Activated CD4-positive, alpha-beta T cell treated with anti-CD3 and anti-CD28 coated beads for 36 hours (primary cell): ENCODE results near the gene LBH. TPM values are rescaled to one million over a fixed set of nuclear protein-coding genes. Genes with fewer than 3 reads are reported as not detected.

Experiments used
- ATAC-seq: fragments of 200-7000 bp; cut with Tn5 transposase; one replicate; pipeline ENCODE4 v1.10.0; 2021; ENCODE audit warnings: mild to moderate bottlenecking, moderate library complexity
- CTCF ChIA-PET: fragments of 350-600 bp; sonication (Branson Sonifier 250); formaldehyde crosslinking; loops from one replicate; lab custom pipeline; 2021; ENCODE audit warnings: antibody characterized with exemption; lab: Charles Lee
- POLR2A ChIA-PET: fragments of 350-600 bp; sonication (Branson Sonifier 250); formaldehyde crosslinking; loops from one replicate; lab custom pipeline; 2021; ENCODE audit warnings: antibody characterized with exemption, inconsistent platforms; lab: Charles Lee
- DNase-seq: peaks from one replicate; pipeline ENCODE4 v3.0.0-alpha.2; 2020
- H3K27ac Mint-ChIP-seq: one replicate; pipeline ENCODE4 v1.8.0; 2021; ENCODE audit warnings: mixed read lengths
- H3K27me3 Mint-ChIP-seq: one replicate; pipeline ENCODE4 v1.8.0; 2021; ENCODE audit warnings: mixed read lengths
- H3K36me3 Mint-ChIP-seq: one replicate; pipeline ENCODE4 v1.8.0; 2021; ENCODE audit warnings: low read depth, mixed read lengths
- H3K4me1 Mint-ChIP-seq: one replicate; pipeline ENCODE4 v1.8.0; 2021; ENCODE audit warnings: mixed read lengths
- H3K4me3 Mint-ChIP-seq: one replicate; pipeline ENCODE4 v1.8.0; 2021; ENCODE audit warnings: mild to moderate bottlenecking, moderate library complexity, mixed read lengths
- H3K9me3 Mint-ChIP-seq: one replicate; pipeline ENCODE4 v1.8.0; 2021; ENCODE audit warnings: low read depth, mixed read lengths
- intact Hi-C, 2 experiments: fragments of 100-400 bp; cut with DNase I in 1 of 2; cut with micrococcal nuclease in 1 of 2; formaldehyde crosslinking; loops; one replicate each; pipeline versions ENCODE4 v1.14.2 to v1.15.1; 2022 to 2024; cut with DNase I, micrococcal nuclease
- total RNA-seq, 2 experiments: library from RNA; stranded (reverse); gene quantifications; one replicate each; pipeline ENCODE4 v1.2.3, GENCODE V29; 2021

Gene LBH
- total RNA-seq, 2 experiments from 2014 or later, result 89.6 to 108 TPM

DNA sequence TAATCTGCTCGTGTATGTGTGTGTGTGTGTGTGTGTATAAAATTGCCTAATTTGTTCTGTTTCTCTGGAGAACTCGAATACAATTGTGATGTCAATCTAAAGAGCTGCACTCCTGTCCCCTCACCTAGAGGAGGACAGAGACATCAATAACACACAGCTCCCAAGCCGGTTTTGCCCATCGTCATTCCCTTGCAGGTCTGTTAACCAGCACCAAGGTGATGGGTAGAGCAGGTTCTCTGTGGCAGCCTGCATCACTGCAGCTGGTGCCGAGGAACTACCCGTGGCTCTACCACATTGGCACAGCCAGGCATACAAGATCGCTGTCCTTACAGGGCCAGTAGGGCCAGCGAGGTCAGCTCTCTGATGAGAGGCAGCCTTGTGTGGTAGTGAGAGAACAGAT, 41.0 kb downstream of the LBH start:
- POLR2A ChIA-PET, result interaction anchor here (0.6 to 1.3 kb wide), 2 partner anchors 40 to 46 kb away, joined by 3 read pairs; no protein-coding TSS in a partner anchor
- intact Hi-C loops, result no loop called here
- Mint-ChIP-seq H3K27me3 (no peaks in the 10 kb centered on the region), H3K4me3 (no peak overlapping the region), H3K36me3 (peaks cover 9% of the 10 kb centered on the region), H3K27ac (peak overlapping the region; percentile 92), H3K9me3 (peaks cover 3% of the 10 kb centered on the region), H3K4me1 (peaks cover 83% of the 10 kb centered on the region)
- DNase-seq (no peak), ATAC-seq (no peak)
- CTCF ChIA-PET, result interaction anchor here (0.7 to 2.1 kb wide), 3 partner anchors 26 to 64 kb away, joined by 3 to 12 read pairs (median 3); no protein-coding TSS in a partner anchor

DNA sequence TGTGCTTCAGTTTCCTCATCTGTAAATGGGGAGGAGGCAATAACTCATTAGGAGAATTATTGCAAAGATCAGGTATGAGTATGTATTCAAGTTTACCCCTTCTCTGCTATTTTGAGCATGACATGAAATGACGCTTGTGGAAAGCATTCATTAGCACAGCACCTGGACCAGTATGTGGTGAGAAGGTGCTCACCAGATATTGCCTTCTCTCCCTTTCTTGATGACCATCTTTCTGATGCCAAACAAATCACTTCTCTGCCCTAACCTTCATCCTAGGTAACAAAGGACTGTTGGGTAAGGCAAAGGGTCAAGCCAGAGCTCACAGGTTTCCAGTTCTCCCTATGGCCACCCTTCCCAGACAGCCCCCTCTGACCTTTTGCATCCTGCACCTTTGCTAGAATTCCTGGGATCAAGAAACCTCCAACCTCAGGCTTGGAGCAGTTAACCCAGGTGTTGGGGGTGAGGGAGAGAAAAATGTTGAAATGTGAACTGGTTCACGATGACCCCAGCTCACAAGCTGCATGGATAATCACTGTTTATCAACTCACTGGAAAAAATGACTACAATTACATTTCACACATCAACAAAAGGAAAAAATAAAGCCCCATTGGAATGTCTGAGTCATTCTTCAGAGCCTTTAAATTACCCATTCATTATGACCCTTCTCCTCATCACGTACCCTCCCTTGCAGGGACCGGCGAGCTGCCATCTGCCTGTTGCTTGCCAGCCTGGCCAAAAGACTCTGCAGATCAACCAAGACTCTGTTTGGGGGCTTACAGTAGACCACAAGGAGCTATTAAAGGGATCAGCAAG, 41.6 kb downstream of the LBH start:
- ATAC-seq (peak; percentile 70), DNase-seq (peak; percentile 73)
- peak overlapping the region; percentile 92 for H3K27ac Mint-ChIP-seq
- POLR2A ChIA-PET, result interaction anchor here (0.6 to 1.5 kb wide), 4 partner anchors 32 to 47 kb away, joined by 3 to 5 read pairs (median 3); no protein-coding TSS in a partner anchor
- H3K27me3 Mint-ChIP-seq, result no peaks in the 10 kb centered on the region
- H3K9me3 Mint-ChIP-seq, result peaks cover 3% of the 10 kb centered on the region
- peaks cover 81% of the 10 kb centered on the region for H3K4me1 Mint-ChIP-seq
- H3K4me3 Mint-ChIP-seq, result peak overlapping the region; percentile 46
- CTCF ChIA-PET, result interaction anchor here (0.7 to 2.1 kb wide), 4 partner anchors 25 to 108 kb away, joined by 3 to 12 read pairs (median 4); no protein-coding TSS in a partner anchor
- peaks cover 9% of the 10 kb centered on the region for H3K36me3 Mint-ChIP-seq
- intact Hi-C loops, result loop anchor here in 1 of 2 experiments (1.0 kb wide), 2 partner anchors 64 to 149 kb away; no protein-coding TSS in a partner anchor

DNA sequence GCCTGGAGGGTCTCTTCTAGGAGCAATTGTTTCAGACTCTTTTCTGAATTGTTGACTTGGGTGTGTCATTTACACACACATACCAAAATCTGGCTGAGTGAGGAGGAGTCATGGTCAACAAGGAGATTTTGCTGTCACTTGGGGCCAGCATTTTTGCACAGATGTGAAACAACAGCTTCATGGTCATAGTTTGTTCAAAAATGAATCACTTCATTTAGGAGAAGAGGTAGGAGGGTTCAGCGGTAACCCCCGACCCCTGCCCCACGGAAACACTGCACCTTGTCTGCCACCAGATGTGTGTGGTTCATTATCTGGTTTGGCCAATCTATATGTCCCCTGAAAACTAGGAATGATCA, 42.2 kb downstream of the LBH start:
- H3K27me3 Mint-ChIP-seq, result no peaks in the 10 kb centered on the region
- POLR2A ChIA-PET, result interaction anchor here (1.0 to 1.5 kb wide), 2 partner anchors 32 to 38 kb away, joined by 3 to 5 read pairs; no protein-coding TSS in a partner anchor
- intact Hi-C loops, result loop anchor here in 1 of 2 experiments (1.0 kb wide), 2 partner anchors 64 to 149 kb away; no protein-coding TSS in a partner anchor
- H3K36me3 Mint-ChIP-seq, result peaks cover 9% of the 10 kb centered on the region
- ATAC-seq (peak; percentile 31), DNase-seq (peak; percentile 61)
- peak overlapping the region; percentile 46 for H3K4me3 Mint-ChIP-seq
- H3K4me1 Mint-ChIP-seq, result peaks cover 79% of the 10 kb centered on the region
- H3K27ac Mint-ChIP-seq, result peak overlapping the region; percentile 92
- CTCF ChIA-PET, result interaction anchor here (0.7 to 2.1 kb wide), 3 partner anchors 65 to 112 kb away, joined by 3 to 12 read pairs (median 5); no protein-coding TSS in a partner anchor
- H3K9me3 Mint-ChIP-seq, result peaks cover 3% of the 10 kb centered on the region

DNA sequence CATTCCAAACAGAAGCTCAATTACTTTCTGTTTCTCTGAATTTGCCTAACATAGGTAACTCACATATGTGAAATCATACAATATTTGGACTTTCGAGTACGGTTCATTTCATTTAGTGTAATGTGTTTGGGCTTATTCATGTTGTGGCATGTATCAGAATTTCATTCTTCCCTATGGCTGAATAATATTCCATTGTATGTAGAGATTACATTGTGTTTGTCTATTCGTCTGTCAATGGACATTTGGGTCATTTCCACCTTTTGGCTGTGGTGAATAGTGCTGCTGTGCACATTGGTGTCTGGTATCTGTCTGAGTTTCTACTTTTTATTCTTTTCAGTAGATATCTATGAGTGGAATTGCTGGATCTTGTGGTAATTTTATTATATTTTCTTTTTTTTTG, 43.9 kb downstream of the LBH start:
- H3K4me3 Mint-ChIP-seq, result no peak overlapping the region
- H3K9me3 Mint-ChIP-seq, result peaks cover 3% of the 10 kb centered on the region
- intact Hi-C loops, result no loop called here
- ATAC-seq (no peak), DNase-seq (no peak)
- ChIA-PET CTCF (interaction anchor here (0.6 to 1.7 kb wide), 5 partner anchors 12 to 110 kb away, joined by 3 to 6 read pairs (median 4); no protein-coding TSS in a partner anchor), POLR2A (no interaction called here)
- H3K27ac Mint-ChIP-seq, result no peak overlapping the region
- H3K36me3 Mint-ChIP-seq, result peaks cover 9% of the 10 kb centered on the region
- peaks cover 2% of the 10 kb centered on the region for H3K27me3 Mint-ChIP-seq
- H3K4me1 Mint-ChIP-seq, result peaks cover 72% of the 10 kb centered on the region

DNA sequence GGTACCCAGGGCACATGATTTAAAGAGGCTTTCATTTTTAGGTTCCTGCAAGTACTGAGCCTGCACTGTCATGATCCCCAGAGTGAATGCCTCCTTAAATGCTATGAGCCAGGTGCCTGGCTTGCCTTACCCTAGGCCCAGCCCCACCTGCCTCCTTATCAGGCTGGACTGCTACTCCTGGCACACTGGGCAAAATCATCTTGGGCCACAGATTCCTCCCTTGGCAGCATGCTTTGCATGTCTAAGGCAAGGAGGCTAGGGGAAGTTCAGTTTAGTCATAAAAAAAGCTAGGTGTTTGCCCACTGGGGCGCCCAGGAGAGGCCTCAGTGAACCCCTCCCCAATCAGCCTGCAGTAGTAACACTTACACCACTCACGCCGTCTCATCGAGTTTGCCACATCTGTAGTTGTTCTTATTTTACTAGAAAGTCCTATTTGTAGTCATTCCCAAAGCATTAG, 45.1 kb downstream of the LBH start:
- Mint-ChIP-seq H3K27me3 (peaks cover 2% of the 10 kb centered on the region), H3K4me1 (peaks cover 62% of the 10 kb centered on the region), H3K4me3 (no peak overlapping the region), H3K36me3 (peaks cover 9% of the 10 kb centered on the region), H3K9me3 (peaks cover 3% of the 10 kb centered on the region), H3K27ac (peak overlapping the region; percentile 21)
- peak; percentile 76 for ATAC-seq
- CTCF ChIA-PET, result interaction anchor here (0.6 to 1.7 kb wide), 7 partner anchors 11 to 435 kb away, joined by 3 to 6 read pairs (median 3); no protein-coding TSS in a partner anchor
- intact Hi-C loops, result no loop called here
- DNase-seq, result peak; percentile 73
- POLR2A ChIA-PET, result interaction anchor here (0.6 kb wide), 2 partner anchors 111 to 146 kb away, joined by 5 read pairs; no protein-coding TSS in a partner anchor

DNA sequence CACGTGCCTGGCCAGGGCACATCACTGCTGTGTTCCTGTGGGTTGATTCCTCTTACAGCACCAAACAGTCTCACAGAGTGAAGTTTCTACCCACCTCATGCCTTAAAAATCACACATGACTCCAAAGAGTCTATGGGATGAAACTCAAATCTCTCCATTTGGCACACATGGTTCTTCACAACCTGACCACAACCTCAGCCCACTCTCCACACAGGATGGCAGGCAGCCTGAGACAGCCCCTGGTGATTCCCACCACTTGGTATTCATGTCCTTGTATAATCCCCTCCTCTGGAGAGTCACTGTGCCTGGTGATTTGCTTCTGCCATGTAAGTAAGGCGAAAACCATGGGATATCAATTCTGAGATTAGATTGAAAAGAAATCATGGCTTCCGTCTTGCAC, 46.2 kb downstream of the LBH start:
- no peak for ATAC-seq
- peaks cover 9% of the 10 kb centered on the region for H3K36me3 Mint-ChIP-seq
- no peak overlapping the region for H3K4me3 Mint-ChIP-seq
- no peak overlapping the region for H3K27ac Mint-ChIP-seq
- ChIA-PET CTCF (interaction anchor here (1.2 to 1.8 kb wide), 2 partner anchors 10 to 434 kb away, joined by 4 to 5 read pairs; no protein-coding TSS in a partner anchor), POLR2A (no interaction called here)
- peaks cover 52% of the 10 kb centered on the region for H3K4me1 Mint-ChIP-seq
- peaks cover 3% of the 10 kb centered on the region for H3K9me3 Mint-ChIP-seq
- DNase-seq, result no peak
- peaks cover 2% of the 10 kb centered on the region for H3K27me3 Mint-ChIP-seq
- intact Hi-C loops, result no loop called here

DNA sequence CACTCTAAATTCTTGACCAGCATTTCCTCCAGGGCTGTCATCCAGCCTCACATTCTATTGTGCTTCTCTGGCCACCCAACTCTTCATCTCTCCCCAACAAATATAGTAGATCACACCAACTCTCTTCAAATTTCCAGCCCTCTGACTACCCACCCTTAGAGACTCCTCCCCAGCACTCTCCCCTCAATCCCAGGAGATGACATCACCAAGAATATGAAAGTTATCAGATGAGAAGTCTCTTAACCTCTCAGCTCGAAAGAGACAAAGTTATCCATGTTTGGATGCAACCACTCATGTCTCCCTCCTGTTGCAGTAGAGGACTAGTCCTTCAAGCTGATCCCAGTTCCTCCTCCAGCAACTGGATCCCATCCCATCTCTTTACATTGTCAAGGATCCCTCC, 47.1 kb downstream of the LBH start:
- intact Hi-C loops, result no loop called here
- H3K4me3 Mint-ChIP-seq, result no peak overlapping the region
- DNase-seq, result no peak
- ATAC-seq, result no peak
- peaks cover 7% of the 10 kb centered on the region for H3K36me3 Mint-ChIP-seq
- H3K27ac Mint-ChIP-seq, result peak overlapping the region; percentile 26
- peaks cover 2% of the 10 kb centered on the region for H3K27me3 Mint-ChIP-seq
- ChIA-PET POLR2A (interaction anchor here (0.6 kb wide), 1 partner anchor 44 kb away, joined by 4 read pairs; no protein-coding TSS in a partner anchor), CTCF (interaction anchor here (0.6 to 1.8 kb wide), 3 partner anchors 10 to 433 kb away, joined by 3 to 5 read pairs (median 4); no protein-coding TSS in a partner anchor)
- peaks cover 44% of the 10 kb centered on the region for H3K4me1 Mint-ChIP-seq
- H3K9me3 Mint-ChIP-seq, result peaks cover under 1% of the 10 kb centered on the region

DNA sequence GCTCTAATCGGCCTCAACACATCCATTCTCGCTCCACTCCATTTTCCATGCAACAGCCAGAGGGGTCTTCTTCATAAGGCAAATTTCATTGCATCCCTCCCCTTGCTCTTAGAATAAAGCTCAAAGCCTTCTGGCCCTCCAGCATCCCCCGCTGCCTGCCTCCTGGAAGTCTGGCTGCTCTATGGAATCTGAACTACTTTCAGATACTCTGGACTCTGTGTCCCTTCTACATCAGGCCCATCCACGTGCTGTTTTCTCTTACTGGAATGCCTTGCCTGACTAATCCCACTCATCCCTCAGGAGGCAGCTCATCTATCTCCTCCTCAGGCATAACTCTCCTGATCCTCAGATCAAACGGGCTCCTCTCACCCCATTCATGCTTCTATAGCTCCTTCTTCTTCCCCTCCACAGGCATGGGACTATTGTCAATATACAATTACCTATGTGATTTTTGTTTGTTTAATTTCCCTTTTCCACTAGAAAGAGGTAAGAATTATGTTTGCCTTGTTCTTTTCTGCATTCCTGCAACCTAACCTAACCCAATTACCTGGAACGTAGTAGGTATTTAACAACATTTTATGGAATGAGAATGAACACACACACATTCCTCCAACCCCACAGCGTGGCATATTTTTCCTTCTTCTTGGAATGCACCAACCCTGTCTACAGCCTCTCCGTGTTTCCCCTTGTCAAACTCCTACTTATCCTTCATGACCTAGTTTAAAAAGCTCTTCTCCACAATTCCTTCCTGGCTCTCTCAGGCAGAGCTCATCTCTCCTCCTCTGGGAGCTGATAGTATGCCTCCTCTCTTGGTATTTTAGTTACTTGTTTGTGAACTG, 49.5 kb downstream of the LBH start:
- intact Hi-C loops, result no loop called here
- ATAC-seq (no peak), DNase-seq (no peak)
- Mint-ChIP-seq H3K4me3 (no peak overlapping the region), H3K4me1 (peaks cover 29% of the 10 kb centered on the region), H3K27ac (no peak overlapping the region), H3K27me3 (peaks cover 2% of the 10 kb centered on the region), H3K9me3 (no peaks in the 10 kb centered on the region), H3K36me3 (peaks cover 3% of the 10 kb centered on the region)
- ChIA-PET CTCF (interaction anchor here (0.8 to 1.3 kb wide), 5 partner anchors 10 to 116 kb away, joined by 3 to 5 read pairs (median 4); no protein-coding TSS in a partner anchor), POLR2A (no interaction called here)

DNA sequence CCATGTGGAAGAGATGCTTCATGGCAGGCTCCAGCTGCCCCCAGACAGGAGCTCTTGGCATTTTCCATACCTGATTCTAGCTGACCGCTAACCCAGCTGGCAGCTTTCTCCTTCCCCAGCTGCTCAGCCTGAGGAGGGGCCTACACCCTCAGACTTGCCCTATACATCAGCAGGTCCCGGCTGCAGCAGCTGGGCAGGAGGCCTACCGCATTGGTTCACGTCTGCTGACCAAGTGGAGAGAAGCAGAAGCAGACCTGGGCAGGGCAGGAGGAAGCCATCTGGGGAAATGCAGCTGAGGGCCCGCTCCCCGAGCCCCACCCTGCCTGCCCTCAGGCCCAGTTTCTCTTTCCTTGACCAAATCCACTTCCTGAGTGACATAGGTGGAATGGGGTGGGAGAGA, 50.7 kb downstream of the LBH start:
- DNase-seq, result no peak
- H3K4me1 Mint-ChIP-seq, result peaks cover 21% of the 10 kb centered on the region
- ChIA-PET CTCF (interaction anchor here (0.6 to 1.2 kb wide), 3 partner anchors 29 to 1687 kb away, joined by 3 to 6 read pairs (median 4); no protein-coding TSS in a partner anchor), POLR2A (no interaction called here)
- intact Hi-C loops, result no loop called here
- H3K4me3 Mint-ChIP-seq, result no peak overlapping the region
- H3K36me3 Mint-ChIP-seq, result peaks cover 3% of the 10 kb centered on the region
- peaks cover 2% of the 10 kb centered on the region for H3K27me3 Mint-ChIP-seq
- no peaks in the 10 kb centered on the region for H3K9me3 Mint-ChIP-seq
- no peak overlapping the region for H3K27ac Mint-ChIP-seq
- ATAC-seq, result no peak

DNA sequence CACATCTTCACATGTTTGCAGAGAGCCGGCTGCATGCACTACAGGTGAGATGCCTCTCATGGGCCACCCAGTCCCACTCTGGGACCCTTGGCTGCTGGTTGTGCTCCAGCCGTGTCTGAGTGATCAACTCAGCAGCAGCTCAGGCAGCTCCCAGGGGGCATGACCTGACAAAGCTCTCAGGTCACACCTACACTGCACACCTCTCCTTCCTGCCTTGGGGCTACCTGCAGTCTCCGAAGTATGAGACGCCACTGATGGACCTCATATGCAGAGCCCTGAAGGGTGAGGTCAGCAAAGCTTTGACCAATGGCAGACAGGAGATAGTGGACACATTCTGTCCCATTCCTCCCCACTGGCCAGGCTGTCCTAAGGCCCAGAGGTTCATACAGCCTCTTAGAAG, 51.4 kb downstream of the LBH start:
- ATAC-seq (no peak), DNase-seq (no peak)
- Mint-ChIP-seq H3K27me3 (peaks cover 2% of the 10 kb centered on the region), H3K9me3 (no peaks in the 10 kb centered on the region), H3K4me3 (no peak overlapping the region), H3K36me3 (peaks cover 3% of the 10 kb centered on the region), H3K27ac (no peak overlapping the region), H3K4me1 (peaks cover 21% of the 10 kb centered on the region)
- POLR2A ChIA-PET, result no interaction called here
- CTCF ChIA-PET, result interaction anchor here (0.9 kb wide), 1 partner anchor 133 kb away, joined by 3 read pairs; no protein-coding TSS in a partner anchor
- intact Hi-C loops, result no loop called here
